ENCODE data around the gene BRSK2.
A peak's percentile ranks its signal among the peaks of the same experiment; 100 is the strongest.

The BRSK2 gene

GRCh38 chr11:1394936-1395772 is 5.4 kb downstream of the BRSK2 start:
- ATAC-seq: no peak
- no peaks in the 10 kb centered on the region for H3K4me1 Mint-ChIP-seq
- peaks cover 25% of the 10 kb centered on the region for H3K27me3 Mint-ChIP-seq
- no peaks in the 10 kb centered on the region for H3K36me3 Mint-ChIP-seq (ENCODE audit: low read depth)
- DNase-seq: no peak
- no peaks in the 10 kb centered on the region for H3K9me3 Mint-ChIP-seq
- H3K27ac Mint-ChIP-seq: no peak overlapping the region
- H3K4me3 Mint-ChIP-seq: no peak overlapping the region

DNA sequence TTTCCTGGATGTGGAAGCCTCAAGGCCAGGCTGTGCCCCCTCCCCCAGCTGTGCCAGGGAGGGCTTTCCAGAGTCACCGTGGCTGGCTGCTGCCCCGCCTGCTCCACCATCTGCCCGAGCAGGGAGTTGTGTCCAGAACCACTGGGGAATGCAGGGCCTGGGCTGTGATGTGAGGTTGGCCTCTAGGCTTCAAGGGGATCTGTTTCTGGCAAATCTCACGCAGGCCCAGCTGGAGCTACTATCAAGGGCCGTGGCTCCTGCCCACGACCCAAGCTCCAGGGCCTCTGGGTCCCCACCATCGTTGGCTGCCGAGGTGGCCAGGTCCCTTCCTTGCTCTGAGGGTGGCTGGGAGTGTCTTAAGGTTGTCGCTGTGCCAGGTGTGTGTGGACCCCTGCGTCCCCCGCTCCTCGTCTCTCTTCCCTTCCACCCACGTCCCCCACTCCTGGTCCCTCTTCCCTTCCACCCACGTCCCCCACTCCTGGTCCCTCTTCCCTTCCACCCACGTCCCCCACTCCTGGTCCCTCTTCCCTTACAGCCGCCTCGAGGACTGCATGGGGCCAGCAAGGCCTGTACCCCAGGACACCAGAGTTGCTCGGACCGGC is 6.1 kb downstream of the BRSK2 start:
- no peaks in the 10 kb centered on the region for H3K4me1 Mint-ChIP-seq
- H3K27me3 Mint-ChIP-seq: peaks cover 25% of the 10 kb centered on the region
- H3K4me3 Mint-ChIP-seq: no peak overlapping the region
- ATAC-seq: no peak
- H3K27ac Mint-ChIP-seq: no peak overlapping the region
- H3K9me3 Mint-ChIP-seq: no peaks in the 10 kb centered on the region
- no peaks in the 10 kb centered on the region for H3K36me3 Mint-ChIP-seq (ENCODE audit: low read depth)
- DNase-seq: no peak

DNA sequence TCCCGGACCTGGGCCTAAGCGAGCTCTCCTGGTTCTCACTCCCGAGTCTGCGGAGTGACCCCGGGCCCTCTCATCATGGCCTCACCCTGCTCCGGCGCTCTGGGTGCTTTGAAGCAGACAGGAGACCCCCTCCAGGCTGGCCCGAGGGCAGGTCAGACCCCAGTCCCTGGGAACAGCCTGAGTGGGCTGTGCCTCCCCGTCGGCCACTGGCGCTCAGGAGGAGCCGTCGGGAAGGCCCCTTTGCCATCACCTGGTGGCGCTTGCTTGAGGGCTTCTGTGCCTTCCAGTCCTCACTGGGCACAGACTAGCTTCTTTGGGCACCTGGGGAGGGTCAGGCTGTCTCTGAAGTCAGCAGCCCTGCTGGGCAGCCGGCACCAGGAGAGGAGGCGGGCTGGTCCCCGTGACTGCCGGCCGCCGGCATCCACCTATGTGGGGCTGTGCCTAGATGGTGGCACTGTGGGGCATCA is 6.7 kb downstream of the BRSK2 start:
- Mint-ChIP-seq H3K27ac (no peak overlapping the region), H3K9me3 (no peaks in the 10 kb centered on the region), H3K4me3 (no peak overlapping the region), H3K36me3 (ENCODE audit: low read depth) (no peaks in the 10 kb centered on the region), H3K4me1 (no peaks in the 10 kb centered on the region), H3K27me3 (peaks cover 20% of the 10 kb centered on the region)
- no peak for ATAC-seq
- DNase-seq: no peak

GRCh38 chr11:1397146-1397861 is 7.6 kb downstream of the BRSK2 start:
- H3K27me3 Mint-ChIP-seq: peaks cover 12% of the 10 kb centered on the region
- DNase-seq (no peak), ATAC-seq (no peak)
- no peak overlapping the region for H3K27ac Mint-ChIP-seq
- no peaks in the 10 kb centered on the region for H3K36me3 Mint-ChIP-seq (ENCODE audit: low read depth)
- H3K4me1 Mint-ChIP-seq: no peaks in the 10 kb centered on the region
- H3K9me3 Mint-ChIP-seq: no peaks in the 10 kb centered on the region
- no peak overlapping the region for H3K4me3 Mint-ChIP-seq

GRCh38 chr11:1397862-1398527 is 8.3 kb downstream of the BRSK2 start:
- H3K27me3 Mint-ChIP-seq: peaks cover 6% of the 10 kb centered on the region

DNA sequence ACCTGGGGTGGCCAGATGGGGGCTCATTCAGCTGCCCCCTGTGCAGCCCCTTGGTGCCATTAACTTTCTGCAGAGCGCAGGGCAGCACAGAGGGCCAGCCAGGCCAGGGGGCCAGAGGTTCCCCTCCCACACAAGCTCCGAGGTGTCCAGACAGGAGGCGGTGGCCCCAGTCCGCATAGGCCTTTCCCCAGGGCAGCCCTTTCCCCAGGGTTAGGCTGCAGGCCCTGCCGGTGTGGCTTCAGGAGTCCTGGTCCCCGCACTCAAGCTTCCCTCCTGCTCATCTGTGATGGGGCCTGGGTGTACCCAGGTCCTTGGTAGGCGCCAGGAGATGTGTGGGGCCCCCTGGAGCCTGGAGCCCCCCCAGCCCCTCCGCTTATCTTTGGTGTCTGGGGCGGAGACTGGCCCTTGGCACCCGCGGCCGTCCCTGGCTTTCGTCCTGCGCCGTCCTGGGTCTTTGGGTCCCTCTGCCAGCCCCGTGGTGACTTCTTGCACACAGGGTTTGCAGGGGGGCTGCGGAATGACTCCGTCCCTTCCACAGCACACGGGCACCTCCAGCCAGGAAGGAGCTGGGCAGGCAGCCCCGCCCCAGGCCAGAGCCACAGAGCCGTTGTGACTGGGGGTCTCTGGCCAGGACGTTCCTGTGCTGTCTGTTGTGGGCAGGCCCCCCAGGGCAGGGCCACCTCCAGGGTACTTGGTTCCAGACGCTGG is 8.9 kb downstream of the BRSK2 start:
- Mint-ChIP-seq H3K4me1 (no peaks in the 10 kb centered on the region), H3K36me3 (ENCODE audit: low read depth) (no peaks in the 10 kb centered on the region)
- DNase-seq: no peak

More at GRCh38 chr11:1397862-1398527, 8.3 kb downstream of the BRSK2 start:
- ATAC-seq (no peak), DNase-seq (no peak)
- H3K4me3 Mint-ChIP-seq: no peak overlapping the region
- no peaks in the 10 kb centered on the region for H3K9me3 Mint-ChIP-seq
- no peaks in the 10 kb centered on the region for H3K36me3 Mint-ChIP-seq (ENCODE audit: low read depth)
- H3K27ac Mint-ChIP-seq: no peak overlapping the region
- no peaks in the 10 kb centered on the region for H3K4me1 Mint-ChIP-seq

DNA sequence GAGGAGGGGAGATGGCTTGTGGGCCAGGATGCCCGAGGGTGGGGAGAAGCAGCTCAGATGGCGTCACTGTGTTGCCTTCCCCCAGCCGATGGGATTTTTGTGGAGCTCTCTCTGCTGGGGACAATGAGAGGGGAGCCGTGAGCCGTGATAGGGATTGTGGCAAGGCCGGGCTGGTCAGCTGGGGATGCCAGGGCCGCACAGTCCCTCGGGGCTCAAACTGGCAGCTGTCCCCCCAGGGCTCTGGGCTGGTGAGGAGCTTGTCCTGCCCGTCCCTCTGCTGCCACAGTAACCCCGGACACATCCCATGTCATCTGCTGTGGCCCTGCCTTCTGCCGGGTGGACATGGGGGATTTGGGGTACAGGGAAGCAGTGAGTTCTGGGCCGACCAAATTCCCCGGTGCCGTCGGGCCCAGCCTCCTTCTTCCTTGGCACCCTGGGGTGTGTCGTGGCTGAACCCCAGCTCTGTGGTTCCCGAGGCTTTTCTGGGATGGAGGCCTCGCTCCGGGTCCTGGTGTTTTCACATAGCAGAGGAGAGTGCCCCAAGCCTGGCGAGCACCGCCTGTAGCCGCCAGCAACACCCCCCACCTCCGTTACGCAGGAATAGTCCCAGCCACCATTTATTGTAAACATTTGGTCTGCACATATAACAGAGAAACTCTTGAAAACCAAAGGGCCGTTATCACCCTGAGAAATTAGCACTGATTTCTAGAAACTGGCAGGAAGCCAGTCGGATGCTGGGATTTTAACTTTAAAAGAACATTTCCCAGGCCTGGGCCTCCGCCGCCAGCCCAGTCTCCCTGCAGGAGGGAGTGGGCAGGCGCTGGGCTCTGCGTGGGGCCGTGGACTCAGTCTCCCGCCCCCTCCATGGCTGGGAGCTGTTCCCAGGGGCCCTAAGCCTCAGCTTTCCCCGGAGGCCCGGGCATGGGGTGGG is 9.9 kb downstream of the BRSK2 start:
- H3K36me3 Mint-ChIP-seq (ENCODE audit: low read depth): no peaks in the 10 kb centered on the region
- no peak overlapping the region for H3K4me3 Mint-ChIP-seq
- H3K9me3 Mint-ChIP-seq: no peaks in the 10 kb centered on the region
- ATAC-seq (no peak), DNase-seq (no peak)
- no peaks in the 10 kb centered on the region for H3K27me3 Mint-ChIP-seq
- H3K27ac Mint-ChIP-seq: no peak overlapping the region
- no peaks in the 10 kb centered on the region for H3K4me1 Mint-ChIP-seq

More for the DNA sequence above, 8.9 kb downstream of the BRSK2 start:
- no peak for ATAC-seq
- Mint-ChIP-seq H3K4me3 (no peak overlapping the region), H3K27me3 (no peaks in the 10 kb centered on the region), H3K9me3 (no peaks in the 10 kb centered on the region), H3K27ac (no peak overlapping the region)

GRCh38 chr11:1400317-1401170 is 10.8 kb downstream of the BRSK2 start:
- no peak overlapping the region for H3K4me3 Mint-ChIP-seq
- no peak overlapping the region for H3K27ac Mint-ChIP-seq
- H3K9me3 Mint-ChIP-seq: no peaks in the 10 kb centered on the region
- ATAC-seq: no peak
- H3K36me3 Mint-ChIP-seq (ENCODE audit: low read depth): no peaks in the 10 kb centered on the region
- DNase-seq: no peak
- H3K4me1 Mint-ChIP-seq: no peaks in the 10 kb centered on the region
- H3K27me3 Mint-ChIP-seq: no peaks in the 10 kb centered on the region

DNA sequence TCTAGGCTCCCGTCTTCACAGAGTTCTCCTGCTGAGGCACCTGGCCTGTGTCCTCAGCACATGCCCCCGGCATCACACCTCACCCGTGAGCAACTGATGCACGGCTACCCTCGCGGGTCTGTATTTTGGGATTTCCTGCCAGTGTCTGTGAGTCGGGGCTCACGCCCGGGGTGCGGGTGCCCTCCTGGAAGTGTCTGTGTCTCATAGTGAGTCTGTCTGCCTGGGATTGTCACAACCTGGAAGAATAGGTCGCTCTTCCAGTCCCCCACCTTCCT is 11.4 kb downstream of the BRSK2 start:
- H3K27me3 Mint-ChIP-seq: no peaks in the 10 kb centered on the region
- no peaks in the 10 kb centered on the region for H3K9me3 Mint-ChIP-seq
- H3K4me3 Mint-ChIP-seq: no peak overlapping the region
- no peak for ATAC-seq
- H3K36me3 Mint-ChIP-seq (ENCODE audit: low read depth): no peaks in the 10 kb centered on the region
- DNase-seq: no peak
- no peak overlapping the region for H3K27ac Mint-ChIP-seq
- H3K4me1 Mint-ChIP-seq: no peaks in the 10 kb centered on the region

DNA sequence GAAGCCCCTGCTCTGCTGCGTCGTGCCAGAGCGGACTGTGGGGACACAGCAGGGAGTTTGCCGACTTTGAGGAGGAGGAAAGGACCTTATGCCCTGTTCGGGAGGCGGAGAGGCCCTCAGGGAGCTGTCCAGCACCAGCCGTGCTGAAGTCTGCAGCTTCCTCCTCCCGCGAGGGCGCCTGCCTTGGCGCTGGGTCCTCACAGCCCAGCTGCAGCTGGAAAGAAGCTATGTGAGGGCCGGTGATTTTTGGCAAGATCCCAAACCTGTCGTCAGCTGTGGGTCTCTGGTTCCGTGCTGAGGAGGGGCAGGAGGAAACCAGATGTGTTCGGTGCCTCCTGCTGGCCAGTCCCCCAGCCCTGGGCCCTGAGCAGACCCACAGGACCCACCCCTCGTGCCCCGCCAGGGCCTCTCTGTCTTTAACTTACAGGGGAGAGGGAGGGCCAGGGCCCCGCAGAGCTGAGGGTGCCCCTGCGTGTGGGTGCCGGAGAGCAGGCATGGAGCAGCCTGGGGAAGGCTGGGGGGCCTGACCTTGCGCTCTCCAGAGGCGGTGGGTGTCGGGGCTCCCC is 12.0 kb downstream of the BRSK2 start:
- no peaks in the 10 kb centered on the region for H3K27me3 Mint-ChIP-seq
- no peak for ATAC-seq
- peak; percentile 51 for DNase-seq

DNA sequence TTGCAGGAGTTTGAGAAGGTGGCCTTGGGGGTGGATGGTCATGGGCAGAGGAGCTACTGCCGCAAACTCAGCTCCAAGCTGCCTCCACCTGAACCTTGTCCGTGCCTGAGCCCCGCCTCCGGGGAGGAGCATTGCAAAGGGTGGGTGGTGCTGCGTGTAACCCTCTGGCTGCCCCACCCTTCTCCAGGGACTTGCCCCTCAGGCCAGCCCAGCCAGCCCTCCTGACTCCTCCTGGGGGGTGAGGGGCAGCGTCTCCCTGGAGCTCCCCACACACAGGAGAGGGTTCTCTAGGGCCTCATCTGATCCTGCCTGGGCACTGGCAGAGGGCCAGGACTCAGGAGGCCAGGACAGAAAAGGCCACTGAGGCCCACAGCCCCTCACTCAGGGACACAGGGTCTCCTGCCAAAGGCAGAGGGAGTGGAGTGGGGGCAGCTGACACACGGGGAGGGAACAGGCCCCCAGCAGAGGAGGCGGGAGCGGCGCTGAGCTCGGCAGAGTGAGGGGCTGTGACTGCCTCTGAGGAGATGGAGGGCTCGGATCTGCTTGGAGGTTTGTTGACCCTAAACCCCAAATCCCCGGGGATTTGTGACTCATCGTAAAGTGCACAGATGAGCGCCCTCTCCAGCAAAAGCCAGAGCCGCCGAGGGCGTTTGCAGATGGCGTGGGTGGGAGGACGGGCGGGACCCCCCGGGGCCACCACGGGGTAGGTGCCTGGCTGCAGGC is 12.8 kb downstream of the BRSK2 start:
- ATAC-seq (no peak), DNase-seq (no peak)
- no peak overlapping the region for H3K4me3 Mint-ChIP-seq
- H3K36me3 Mint-ChIP-seq (ENCODE audit: low read depth): no peaks in the 10 kb centered on the region
- H3K4me1 Mint-ChIP-seq: no peaks in the 10 kb centered on the region
- H3K27ac Mint-ChIP-seq: no peak overlapping the region
- H3K9me3 Mint-ChIP-seq: no peaks in the 10 kb centered on the region
- no peaks in the 10 kb centered on the region for H3K27me3 Mint-ChIP-seq

More for the DNA sequence above, 12.0 kb downstream of the BRSK2 start:
- Mint-ChIP-seq H3K36me3 (ENCODE audit: low read depth) (no peaks in the 10 kb centered on the region), H3K4me1 (no peaks in the 10 kb centered on the region), H3K27ac (no peak overlapping the region), H3K9me3 (no peaks in the 10 kb centered on the region), H3K4me3 (no peak overlapping the region)

DNA sequence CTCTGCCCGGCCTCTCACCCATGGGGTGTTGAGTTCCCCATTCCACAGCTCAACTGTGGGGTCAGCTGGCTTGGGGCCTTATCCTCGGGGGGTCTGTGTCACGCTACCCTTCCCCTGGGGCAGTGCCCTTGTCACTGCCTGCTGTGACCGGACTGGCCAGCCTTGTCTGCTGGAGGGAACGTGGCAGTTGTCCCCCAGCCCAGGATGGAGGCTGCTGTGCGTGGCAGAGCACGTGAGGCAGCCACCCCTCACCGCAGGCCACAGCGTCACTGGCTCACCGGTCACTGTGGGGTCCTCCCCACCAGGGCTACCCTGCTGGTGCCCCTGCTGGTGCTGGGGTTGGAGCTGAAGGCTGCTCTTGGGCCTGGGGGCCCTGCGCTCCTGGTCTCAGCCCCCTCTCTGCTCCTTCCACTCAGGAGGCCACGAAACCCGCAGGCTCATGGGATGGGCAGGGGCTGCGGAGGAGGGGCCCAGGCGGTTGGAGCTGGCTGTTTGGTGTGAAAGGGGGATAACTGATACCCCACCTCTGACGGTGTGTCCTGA is 13.4 kb downstream of the BRSK2 start:
- DNase-seq: no peak
- no peak overlapping the region for H3K4me3 Mint-ChIP-seq
- no peak overlapping the region for H3K27ac Mint-ChIP-seq
- H3K36me3 Mint-ChIP-seq (ENCODE audit: low read depth): no peaks in the 10 kb centered on the region
- no peak for ATAC-seq
- no peaks in the 10 kb centered on the region for H3K27me3 Mint-ChIP-seq
- H3K9me3 Mint-ChIP-seq: no peaks in the 10 kb centered on the region
- no peaks in the 10 kb centered on the region for H3K4me1 Mint-ChIP-seq

All from activated naive CD8-positive, alpha-beta T cell treated with anti-CD3 and anti-CD28 coated beads, Interleukin-2, amount 50 U/mL, for 24 hours (primary cell).